HUES48 (cell line): ENCODE data around the gene ARL16.
A peak's percentile ranks its signal among the peaks of the same experiment; 100 is the strongest.
"Not testable (repeated sequence)": the region's sequence is repeated elsewhere in the genome, so short reads cannot be mapped to it uniquely, and the experiment has no call there.

Experiments
- H3K27ac ChIP-seq: one replicate; pipeline ENCODE4 v1.7.0; 2013; ENCODE audit warnings: low read depth, low read length, inconsistent platforms
- H3K27me3 ChIP-seq: 2 replicates; pipeline ENCODE4 v1.6.1; 2013; ENCODE audit warnings: mild to moderate bottlenecking, low read length; ENCODE audit not compliant: control insufficient read depth, insufficient read depth
- H3K36me3 ChIP-seq: 2 replicates; pipeline ENCODE4 v1.6.1; 2013; ENCODE audit warnings: low read length; ENCODE audit not compliant: control insufficient read depth, insufficient read depth
- H3K4me1 ChIP-seq: 2 replicates; pipeline ENCODE4 v1.6.1; 2013; ENCODE audit warnings: mild to moderate bottlenecking, low read length; ENCODE audit not compliant: control insufficient read depth, insufficient read depth
- H3K4me3 ChIP-seq: 2 replicates; pipeline ENCODE4 v1.5.1; 2013; ENCODE audit warnings: mild to moderate bottlenecking, low read depth, low read length
- H3K9ac ChIP-seq: 2 replicates; pipeline ENCODE4 v1.6.1; 2013; ENCODE audit warnings: mild to moderate bottlenecking, low read depth, low read length, moderate library complexity
- H3K9me3 ChIP-seq: 2 replicates; pipeline ENCODE4 v1.6.1; 2013; ENCODE audit warnings: low read length; ENCODE audit not compliant: control insufficient read depth, insufficient read depth

Gene ARL16

GRCh38 chr17:81676906-81677305 is 6.7 kb downstream of the ARL16 start:
- no peak overlapping the region for H3K27ac ChIP-seq
- no peak overlapping the region for H3K9ac ChIP-seq
- no peaks in the 10 kb centered on the region for H3K27me3 ChIP-seq
- peaks cover 35% of the 10 kb centered on the region for H3K36me3 ChIP-seq
- no peaks in the 10 kb centered on the region for H3K9me3 ChIP-seq
- H3K4me1 ChIP-seq = no peaks in the 10 kb centered on the region
- H3K4me3 ChIP-seq = no peak overlapping the region

DNA sequence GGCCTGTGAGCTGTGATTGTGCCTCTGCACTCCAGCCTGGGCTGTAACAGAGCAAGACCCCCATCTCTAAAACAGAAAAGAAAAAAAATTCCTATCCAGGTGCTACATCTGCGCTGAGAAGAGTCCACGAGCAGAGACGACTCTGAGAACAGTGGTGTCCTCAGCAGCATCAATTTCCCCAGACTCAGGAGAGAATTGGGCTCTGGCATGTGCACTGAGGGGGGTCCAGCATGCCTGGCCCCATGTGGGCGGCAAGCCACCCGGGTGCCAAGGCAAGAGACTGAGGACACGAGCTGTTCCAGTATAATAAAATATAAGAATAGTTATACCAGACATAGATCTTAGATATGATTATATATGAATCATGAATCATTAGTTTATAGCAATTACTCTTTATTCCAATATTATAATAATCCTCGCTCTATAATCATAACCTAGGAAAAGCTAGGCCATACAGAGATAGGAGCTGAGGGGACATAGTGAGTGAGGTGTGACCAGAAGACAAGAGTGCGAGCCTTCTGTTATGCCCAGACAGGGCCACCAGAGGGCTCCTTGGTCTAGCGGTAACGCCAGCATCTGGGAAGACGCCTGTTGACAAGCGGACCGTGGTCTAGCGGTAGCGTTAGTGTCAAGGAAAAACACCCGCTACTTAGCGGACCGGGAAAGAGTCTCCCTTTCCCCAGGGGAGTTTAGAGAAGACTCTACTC is 7.9 kb downstream of the ARL16 start:
- H3K9me3 ChIP-seq, H3K27ac ChIP-seq, H3K27me3 ChIP-seq, H3K9ac ChIP-seq, H3K4me3 ChIP-seq, H3K4me1 ChIP-seq: not testable (repeated sequence)
- peaks cover 38% of the 10 kb centered on the region for H3K36me3 ChIP-seq

- Histone ChIP-seq H3K4me3 (no peak overlapping the region), H3K9me3 (no peaks in the 10 kb centered on the region), H3K36me3 (peaks cover 57% of the 10 kb centered on the region), H3K27ac (no peak overlapping the region), H3K27me3 (no peaks in the 10 kb centered on the region), H3K4me1 (no peaks in the 10 kb centered on the region), H3K9ac (no peak overlapping the region)
Observed at GRCh38 chr17:81673561-81674258, 9.9 kb downstream of the ARL16 start.

GRCh38 chr17:81672954-81673353 is 10.6 kb downstream of the ARL16 start:
- no peaks in the 10 kb centered on the region for H3K27me3 ChIP-seq
- H3K9ac ChIP-seq = no peak overlapping the region
- H3K4me1 ChIP-seq = no peaks in the 10 kb centered on the region
- H3K9me3 ChIP-seq = no peaks in the 10 kb centered on the region
- H3K36me3 ChIP-seq = peaks cover 65% of the 10 kb centered on the region
- no peak overlapping the region for H3K4me3 ChIP-seq
- H3K27ac ChIP-seq = no peak overlapping the region

- H3K27ac ChIP-seq = no peak overlapping the region
- no peak overlapping the region for H3K9ac ChIP-seq
- peaks cover 68% of the 10 kb centered on the region for H3K36me3 ChIP-seq
- no peaks in the 10 kb centered on the region for H3K27me3 ChIP-seq
- H3K4me1 ChIP-seq = no peaks in the 10 kb centered on the region
- no peak overlapping the region for H3K4me3 ChIP-seq
- no peaks in the 10 kb centered on the region for H3K9me3 ChIP-seq
Observed at GRCh38 chr17:81672504-81672903, 11.1 kb downstream of the ARL16 start.

GRCh38 chr17:81667754-81668153 is 15.8 kb downstream of the ARL16 start:
- Histone ChIP-seq H3K9me3 (no peaks in the 10 kb centered on the region), H3K9ac (no peak overlapping the region), H3K4me1 (peaks cover 5% of the 10 kb centered on the region; the same call in 1 of the 2 replicates), H3K27ac (no peak overlapping the region), H3K27me3 (no peaks in the 10 kb centered on the region), H3K4me3 (0 out of 2 replicates have a peak overlapping the region, but pooled peaks have one; percentile 14), H3K36me3 (peaks cover 57% of the 10 kb centered on the region)

GRCh38 chr17:81666342-81667191 is 17.0 kb downstream of the ARL16 start, which contains the start of the genes CCDC137 and OXLD1:
CCDC137 (plus strand) TSS chr17:81666737; CDS start chr17:81666767, 30 bp downstream.
OXLD1 (minus strand) TSS chr17:81666605; CDS start chr17:81666577, 28 bp downstream.
- Histone ChIP-seq H3K4me1 (peaks cover 5% of the 10 kb centered on the region; the same call in 1 of the 2 replicates), H3K27ac (peak within 1 kb of the TSS; percentile 89), H3K27me3 (no peaks in the 10 kb centered on the region), H3K4me3 (peak within 1 kb of the TSS; percentile 93), H3K36me3 (peaks cover 45% of the 10 kb centered on the region), H3K9me3 (no peaks in the 10 kb centered on the region), H3K9ac (peak within 1 kb of the TSS; percentile 85)

DNA sequence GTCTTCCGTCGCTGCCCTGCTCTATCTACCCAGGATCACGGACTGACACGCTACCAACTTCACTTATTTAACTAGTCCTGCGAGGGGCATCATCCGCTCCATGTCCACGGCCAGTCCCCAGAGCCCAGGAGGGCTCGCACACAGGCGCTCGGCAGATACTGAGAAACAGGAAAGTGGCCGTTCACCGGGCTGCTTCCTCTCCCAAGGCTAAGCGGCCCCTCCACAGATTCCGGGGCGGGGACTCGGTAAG is 17.6 kb downstream of the ARL16 start:
- peaks cover 5% of the 10 kb centered on the region; the same call in 1 of the 2 replicates for H3K4me1 ChIP-seq
- H3K9me3 ChIP-seq = no peaks in the 10 kb centered on the region
- no peaks in the 10 kb centered on the region for H3K27me3 ChIP-seq
- H3K9ac ChIP-seq = peak overlapping the region; percentile 27; the same call in 1 of the 2 replicates
- peaks cover 39% of the 10 kb centered on the region for H3K36me3 ChIP-seq
- H3K27ac ChIP-seq = peak overlapping the region; percentile 89
- peak overlapping the region; percentile 93 for H3K4me3 ChIP-seq

- H3K4me3 ChIP-seq = peak overlapping the region; percentile 93
- no peaks in the 10 kb centered on the region for H3K27me3 ChIP-seq
- H3K4me1 ChIP-seq = peaks cover 5% of the 10 kb centered on the region; the same call in 1 of the 2 replicates
- H3K27ac ChIP-seq = peak overlapping the region; percentile 89
- H3K9ac ChIP-seq = peak overlapping the region; percentile 27; the same call in 1 of the 2 replicates
- no peaks in the 10 kb centered on the region for H3K9me3 ChIP-seq
- H3K36me3 ChIP-seq = peaks cover 34% of the 10 kb centered on the region
Observed at GRCh38 chr17:81665205-81666091, 18.1 kb downstream of the ARL16 start.

DNA sequence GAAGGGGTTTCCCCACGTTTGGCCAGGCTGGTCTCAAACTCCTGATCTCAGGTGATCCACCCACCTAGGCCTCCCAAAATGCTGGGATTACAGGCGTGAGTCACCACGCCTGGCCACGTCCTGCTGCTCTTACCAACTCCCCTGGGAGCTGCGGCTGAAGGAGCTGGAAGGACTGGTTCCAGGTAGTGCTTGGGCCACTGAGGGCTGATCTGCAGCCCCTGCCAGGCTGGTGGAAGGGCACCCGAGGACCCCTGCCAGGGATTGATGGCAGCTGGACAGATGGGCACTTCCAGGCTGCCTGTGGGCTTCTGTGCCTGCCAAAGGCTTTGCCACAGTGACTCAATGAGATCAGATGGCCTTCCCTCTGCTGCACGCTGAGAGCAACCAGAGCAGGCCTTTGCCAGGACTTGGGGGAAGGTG is 19.5 kb downstream of the ARL16 start:
- Histone ChIP-seq H3K36me3 (peaks cover 20% of the 10 kb centered on the region), H3K9me3 (no peaks in the 10 kb centered on the region), H3K4me3 (no peak overlapping the region), H3K9ac (no peak overlapping the region), H3K27ac (no peak overlapping the region), H3K27me3 (no peaks in the 10 kb centered on the region), H3K4me1 (peaks cover 5% of the 10 kb centered on the region; the same call in 1 of the 2 replicates)
